GM19025 (cell line): Measurements from ENCODE around the gene UNC5B.

Experiments
- ATAC-seq: cut with Tn5 transposase; IDR thresholded peaks from one replicate; pipeline ENCODE4 v1.9.1; 2021; ENCODE audit warnings: mild to moderate bottlenecking, low read depth, moderate library complexity; ENCODE audit not compliant: unreplicated experiment

The UNC5B gene

GRCh38 chr10:71351628-71352319, 139.4 kb downstream of the UNC5B start:
- no peak for ATAC-seq
